HL-60 (cell line): Measurements from ENCODE around the gene NCOR1.
A peak's percentile ranks its signal among the peaks of the same experiment; 100 is the strongest.
"Not testable (repeated sequence)": the region's sequence is repeated elsewhere in the genome, so short reads cannot be mapped to it uniquely, and the experiment has no call there.

ENCODE experiments used
- DNase-seq, 2 experiments: peaks; one replicate each; pipeline ENCODE4 v3.0.0-alpha.2; 2010 to 2020; ENCODE audit warnings: low read depth in 1 of 2, low spot score in 1 of 2
- H3K27ac ChIP-seq: fragments of 250-450 bp; sonication (Bioruptor Pico); replicated peaks from 2 replicates; pipeline ENCODE4 v1.5.1; 2020; ENCODE audit warnings: mild to moderate bottlenecking, moderate library complexity
- H3K27me3 ChIP-seq: fragments of 250-450 bp; sonication (Bioruptor Pico); 2 replicates; pipeline ENCODE4 v1.5.1; 2021; ENCODE audit warnings: mild to moderate bottlenecking, moderate library complexity; ENCODE audit not compliant: insufficient read depth, poor library complexity, severe bottlenecking
- H3K4me3 ChIP-seq: replicated peaks from 2 replicates; pipeline ENCODE4 v1.5.1; 2011; ENCODE audit warnings: mild to moderate bottlenecking, control low read depth, low read length; ENCODE audit not compliant: insufficient read depth
- CTCF ChIP-seq: IDR thresholded peaks from one replicate; pipeline ENCODE4 v1.5.1; 2011; ENCODE audit warnings: low read length, control low read depth, inconsistent platforms; ENCODE audit not compliant: insufficient read depth
- GABPA ChIP-seq: IDR thresholded peaks from 2 replicates; pipeline ENCODE4 v1.6.1; 2012; ENCODE audit warnings: low read depth
- POLR2AphosphoS5 ChIP-seq: IDR thresholded peaks from 2 replicates; pipeline ENCODE4 v1.6.1; 2012; ENCODE audit warnings: low read depth
- REST ChIP-seq: IDR thresholded peaks from 2 replicates; pipeline ENCODE4 v1.6.1; 2012; ENCODE audit warnings: low read depth; ENCODE audit not compliant: insufficient replicate concordance
- SPI1 ChIP-seq: IDR thresholded peaks from 2 replicates; pipeline ENCODE4 v1.6.1; 2012; ENCODE audit warnings: low read depth, mild to moderate bottlenecking, borderline replicate concordance

Gene NCOR1

GRCh38 chr17:16216341-16217001, 1.1 kb upstream of the NCOR1 start:
- TF ChIP-seq SPI1, result 0 out of 2 replicates have a peak, but pooled peaks have one; percentile 1
- Histone ChIP-seq H3K27ac (peak overlapping the region; percentile 99), H3K4me3 (peak overlapping the region; percentile 72; the same call in 1 of the 2 replicates)
- DNase-seq, H3K27me3 ChIP-seq: not testable (repeated sequence)

GRCh38 chr17:16215965-16216316, 607 bp upstream of the NCOR1 start:
- Histone ChIP-seq H3K4me3 (peak overlapping the region; percentile 16), H3K27ac (peak overlapping the region; percentile 99), H3K27me3 (no peaks in the 10 kb centered on the region)
- DNase-seq, result peak in 1 of 2 experiments; percentile 70
- TF ChIP-seq CTCF (no peak), GABPA (no peak), POLR2AphosphoS5 (no peak), REST (no peak), SPI1 (no peak)

- peak overlapping the region; percentile 64 for H3K4me3 ChIP-seq
- no peak for TF ChIP-seq SPI1
- TF ChIP-seq REST, result no peak
- TF ChIP-seq GABPA, result no peak
- TF ChIP-seq POLR2AphosphoS5, result no peak
- no peak for TF ChIP-seq CTCF
- peak overlapping the region; percentile 99 for H3K27ac ChIP-seq
- peak in 1 of 2 experiments; percentile 14 for DNase-seq
- H3K27me3 ChIP-seq, result no peaks in the 10 kb centered on the region
Observed at GRCh38 chr17:16215002-16215272, 397 bp downstream of the NCOR1 start.

GRCh38 chr17:16214190-16215001, 938 bp downstream of the NCOR1 start:
- H3K27ac ChIP-seq, result peak overlapping the region; percentile 99
- no peaks in the 10 kb centered on the region for H3K27me3 ChIP-seq
- peak overlapping the region; percentile 64 for H3K4me3 ChIP-seq
- DNase-seq, result no peak
- no peak for TF ChIP-seq REST
- TF ChIP-seq CTCF, result no peak
- TF ChIP-seq GABPA, result no peak
- TF ChIP-seq SPI1, result no peak
- no peak for TF ChIP-seq POLR2AphosphoS5
